OCI-M1 (cell line): ENCODE measurements around the gene GUCA2A.

Experiments
- DNase-seq: peaks from one replicate; lab custom pipeline; 2025; lab: John Stamatoyannopoulos, UW

The GUCA2A gene

DNA sequence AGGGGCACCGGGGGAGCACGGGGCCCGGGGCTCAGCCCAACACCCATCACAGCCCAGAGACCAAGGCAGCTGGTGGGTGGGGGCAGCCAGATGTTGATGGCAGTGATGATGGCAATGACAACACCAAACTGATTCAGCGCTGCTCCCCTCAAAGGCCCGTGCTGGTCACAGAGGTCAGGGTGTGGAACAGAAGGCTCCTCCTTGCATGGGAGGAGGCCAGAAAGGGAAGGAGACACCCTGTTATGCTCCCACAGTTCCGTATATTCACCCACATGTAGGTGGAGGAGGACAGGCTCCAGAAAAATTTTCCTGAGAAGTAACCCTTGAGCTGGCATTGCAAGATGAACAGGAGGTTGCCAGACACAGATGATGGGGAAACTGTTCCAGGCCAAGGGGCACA lies 10.9 kb downstream of the GUCA2A start:
- DNase-seq: no peak

DNA sequence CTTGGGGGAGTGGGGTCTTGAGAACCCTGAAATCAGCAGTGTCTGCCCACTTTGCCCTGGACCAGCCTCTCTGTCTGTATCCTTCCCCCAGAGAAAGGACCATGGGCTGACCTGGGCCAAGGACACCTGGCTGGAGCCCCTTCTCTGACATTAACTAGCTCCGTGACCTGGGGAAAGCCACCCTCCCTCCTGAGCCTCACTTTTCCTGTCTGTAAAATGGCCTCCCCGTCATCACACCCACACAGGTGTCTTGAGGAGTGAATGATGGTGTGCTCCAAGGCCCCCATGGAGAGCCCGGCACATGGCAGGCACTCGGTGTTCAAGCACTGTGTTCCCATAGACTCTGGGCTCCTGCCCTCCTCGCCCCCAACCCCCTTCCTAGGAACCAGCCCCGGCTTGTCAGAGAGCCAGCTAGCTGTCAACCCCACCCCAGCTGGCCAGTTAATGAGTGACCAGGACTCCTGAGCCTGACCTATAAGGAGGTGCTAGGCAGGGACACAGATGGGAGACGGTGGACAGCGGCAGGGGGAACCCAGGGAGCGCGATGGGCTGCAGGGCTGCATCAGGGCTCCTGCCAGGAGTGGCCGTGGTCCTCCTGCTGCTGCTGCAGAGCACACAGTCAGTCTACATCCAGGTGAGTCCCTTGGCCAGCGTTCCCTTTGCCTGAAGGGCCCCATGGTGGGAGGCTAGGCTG lies 11.5 kb downstream of the GUCA2A start, which contains the start of gene GUCA2B:
Gene GUCA2B (plus strand): TSS at position 504 of the 694 bp plus-strand sequence. CDS start 41 bp downstream, at position 545.
- DNase-seq: no peak

DNA sequence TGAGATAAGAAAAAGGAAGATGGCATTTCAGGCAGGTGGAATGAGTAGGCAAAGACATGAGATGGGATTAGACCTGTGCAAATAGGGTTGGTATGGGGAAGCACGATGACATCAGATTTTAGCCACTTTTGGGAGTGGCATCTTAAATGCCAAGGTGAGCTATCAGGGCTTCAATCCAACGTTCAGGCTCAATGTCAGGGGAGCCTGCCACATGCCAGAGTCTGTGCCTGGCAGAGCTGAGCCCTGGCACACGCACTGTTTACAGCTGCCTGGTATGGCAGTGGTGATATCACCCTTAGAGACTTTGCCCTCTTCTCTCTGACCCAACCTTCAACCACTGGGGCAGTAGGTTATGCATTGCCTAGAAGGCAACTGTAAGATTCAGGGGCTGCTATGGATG lies 12.4 kb downstream of the GUCA2A start:
- DNase-seq: no peak

DNA sequence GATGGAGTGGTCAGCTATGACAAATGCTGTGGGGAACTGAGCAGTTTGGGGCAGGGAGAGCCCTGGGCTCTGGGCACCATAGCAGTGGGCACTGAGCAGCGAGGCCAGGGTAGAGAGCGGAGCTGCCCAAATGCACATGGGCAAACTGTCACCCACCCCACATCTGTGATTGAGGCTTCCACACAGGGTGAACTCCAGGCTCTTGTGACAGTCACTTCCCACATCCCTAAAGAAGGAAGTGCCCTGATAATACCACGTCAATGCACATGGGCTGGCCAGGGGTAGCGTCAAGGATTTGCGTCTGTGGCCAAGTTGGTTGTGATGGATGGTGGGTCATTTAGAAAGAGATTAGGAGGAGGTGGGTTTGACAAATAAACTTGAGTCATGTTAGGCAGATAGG lies 13.9 kb downstream of the GUCA2A start:
- DNase-seq: no peak

DNA sequence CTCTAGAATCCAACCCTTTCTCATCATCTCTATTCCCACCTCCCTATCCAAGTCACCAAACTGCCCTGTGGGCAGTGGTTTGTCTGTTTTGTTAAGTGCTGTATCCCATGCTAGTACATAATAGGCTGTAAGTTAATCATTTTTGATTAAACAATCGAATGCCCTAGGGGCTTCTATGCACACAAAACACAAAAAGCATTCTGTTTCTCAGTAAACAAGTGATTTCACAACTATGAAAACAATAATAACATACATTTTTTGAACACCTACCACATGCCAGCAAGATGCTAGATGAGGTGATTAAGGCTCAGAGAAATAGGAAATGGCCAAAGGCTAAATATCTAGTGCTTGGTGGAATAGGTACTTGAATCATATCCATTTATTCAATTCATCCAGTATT lies 16.4 kb downstream of the GUCA2A start:
- no peak for DNase-seq

DNA sequence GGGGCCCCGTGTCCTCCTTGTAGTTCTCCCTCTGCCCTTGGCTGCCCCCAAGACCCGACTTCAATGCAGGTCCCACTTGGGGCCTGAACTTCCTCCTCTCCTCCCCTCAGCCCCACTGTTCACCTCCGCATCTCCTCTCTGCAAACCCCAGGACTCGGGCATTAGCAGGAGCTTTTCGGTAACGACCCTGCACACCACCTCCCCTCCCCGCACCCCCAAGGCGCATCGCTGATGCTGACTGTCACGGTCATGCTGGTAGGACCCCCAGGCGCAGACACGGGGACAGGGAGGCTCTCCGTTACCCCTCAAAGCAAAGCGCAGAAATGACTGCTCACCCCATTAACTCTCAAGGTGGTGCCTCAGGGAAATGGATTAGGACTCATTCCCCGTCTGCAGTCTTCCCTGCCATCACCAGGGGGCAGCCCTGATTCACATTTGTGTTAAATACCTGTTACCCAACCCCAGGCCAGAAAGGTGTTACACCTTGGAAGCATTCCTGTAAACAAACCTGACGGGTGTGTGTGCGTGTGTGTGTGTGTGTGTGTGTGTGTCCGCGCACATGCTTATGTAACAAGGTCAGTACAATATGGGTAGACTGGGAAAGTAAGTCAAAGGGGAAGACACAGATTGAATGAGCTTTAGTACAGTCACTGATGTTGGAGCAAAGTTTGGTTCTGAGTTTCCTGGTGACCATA lies 17.8 kb downstream of the GUCA2A start:
- peak; percentile 69 for DNase-seq

DNA sequence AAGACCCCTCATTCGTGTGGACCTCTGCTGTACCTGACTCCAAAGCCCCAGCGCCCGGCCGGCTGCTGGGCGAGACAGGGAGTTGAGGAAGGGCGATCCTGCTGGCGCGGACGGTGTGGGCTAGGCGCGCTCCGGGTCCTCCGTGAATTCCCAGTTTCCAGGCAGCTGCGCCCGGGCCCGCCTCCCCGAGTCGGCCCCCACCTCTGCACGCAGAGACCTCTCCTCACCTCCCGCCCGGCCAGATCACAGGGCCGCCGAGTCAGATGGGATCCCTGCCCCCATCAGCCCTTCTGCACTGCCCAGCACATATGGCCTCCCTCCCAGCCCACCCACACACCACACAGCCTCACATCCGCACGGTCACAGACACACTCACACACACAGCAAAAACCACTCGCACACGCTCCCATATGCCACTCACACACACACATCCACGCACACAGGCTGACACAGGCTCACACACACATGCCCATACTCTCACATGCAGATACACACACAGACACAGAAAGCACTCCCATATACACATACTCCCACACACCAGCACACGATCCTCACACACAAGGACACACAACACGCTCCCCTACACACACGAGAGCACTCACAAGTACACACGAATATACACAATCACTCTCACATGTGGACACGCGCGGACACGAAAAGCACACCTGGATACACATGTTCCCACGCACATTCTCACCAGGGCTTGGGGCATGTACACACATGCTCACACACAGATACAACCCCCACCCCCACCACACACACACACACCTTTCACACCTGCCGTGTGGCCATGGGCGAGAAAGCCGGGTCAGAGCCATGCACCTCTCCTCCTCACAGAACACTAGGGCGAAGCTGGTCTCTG lies 18.6 kb downstream of the GUCA2A start:
- no peak for DNase-seq

DNA sequence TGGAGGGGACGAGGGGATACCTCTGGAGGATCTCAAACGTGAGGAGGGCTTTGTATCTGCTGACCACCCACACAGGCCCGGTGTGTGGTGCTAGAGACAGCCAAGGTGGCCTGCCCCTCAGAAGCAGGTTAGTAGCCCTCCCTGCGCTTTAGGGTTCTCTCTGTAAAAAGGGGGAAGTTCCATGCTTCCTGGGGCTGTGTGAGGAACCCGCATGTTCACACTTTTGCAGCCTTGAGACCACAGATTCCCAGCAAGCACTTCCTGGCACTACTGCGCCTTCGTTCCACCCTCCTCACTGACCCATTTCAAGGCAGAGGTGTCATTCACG lies 19.2 kb downstream of the GUCA2A start:
- no peak for DNase-seq

DNA sequence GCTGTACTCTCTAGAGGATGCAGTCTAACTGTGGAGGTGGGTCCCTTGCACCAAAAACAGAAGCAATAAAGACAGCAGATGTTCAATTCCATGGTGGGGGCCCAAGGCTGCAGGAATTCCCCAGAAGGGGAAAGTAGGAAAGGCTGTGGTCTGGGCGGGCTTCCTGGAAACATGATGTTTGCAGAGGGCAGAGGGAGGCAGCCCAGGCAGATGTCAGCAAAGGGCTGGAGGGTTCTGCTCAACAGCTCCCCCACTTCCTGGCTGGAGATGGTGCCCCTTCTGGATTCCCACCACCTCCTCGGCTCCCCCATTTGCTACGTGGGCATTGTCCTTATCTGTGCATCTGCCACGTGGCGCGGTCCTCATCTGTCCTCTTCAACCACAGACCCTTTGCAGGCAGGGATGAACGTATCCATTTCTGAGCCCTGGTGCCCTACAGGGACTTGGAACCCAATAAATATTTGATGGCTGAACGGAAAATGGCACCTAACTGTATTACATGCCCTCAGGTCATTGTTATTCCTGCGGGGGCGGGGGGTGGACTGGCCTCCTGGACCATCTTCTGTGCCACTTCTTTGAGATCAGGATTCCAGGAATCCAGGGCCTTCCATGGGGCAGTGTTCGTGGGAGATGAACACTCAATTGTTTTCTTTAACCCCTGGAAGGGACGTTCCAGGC lies 19.7 kb downstream of the GUCA2A start:
- no peak for DNase-seq

DNA sequence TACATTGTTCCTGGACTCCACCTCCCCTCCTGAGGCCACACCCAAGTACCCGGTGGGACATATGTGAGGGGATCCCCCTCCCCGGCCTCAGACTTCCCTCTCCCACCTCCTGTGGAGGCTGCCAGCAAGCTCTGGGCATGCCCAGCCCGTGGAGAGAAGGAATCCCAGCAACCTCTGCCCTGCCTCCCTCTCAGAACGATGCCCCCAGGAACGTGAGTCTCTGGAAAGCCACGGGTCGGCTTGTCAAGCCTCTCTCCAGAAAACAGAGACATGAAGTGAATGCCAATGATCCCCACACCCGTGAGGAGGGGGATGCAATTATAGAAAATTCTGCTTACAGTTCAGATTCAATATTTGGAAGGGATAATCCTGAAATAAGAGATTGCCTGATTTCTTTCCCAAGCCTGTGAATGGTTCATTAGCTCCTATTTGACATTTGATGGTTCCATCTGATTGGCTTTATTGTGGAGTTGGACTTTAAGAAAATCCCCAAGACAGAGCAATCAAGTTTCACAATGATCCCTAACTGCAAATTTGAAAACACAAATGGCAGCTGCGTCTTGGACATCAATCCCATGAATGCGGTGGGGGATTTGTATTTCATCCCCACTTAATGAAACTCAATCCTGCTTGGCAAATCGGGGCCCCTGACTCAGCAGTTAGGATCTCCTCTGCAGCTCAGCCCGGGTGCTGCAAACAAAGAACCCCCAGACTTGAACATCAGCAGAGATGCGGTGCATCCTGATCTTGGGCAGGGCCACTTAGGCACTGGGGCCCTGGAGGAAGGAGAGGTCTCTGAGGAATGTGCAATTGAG lies 20.4 kb downstream of the GUCA2A start:
- DNase-seq: no peak

DNA sequence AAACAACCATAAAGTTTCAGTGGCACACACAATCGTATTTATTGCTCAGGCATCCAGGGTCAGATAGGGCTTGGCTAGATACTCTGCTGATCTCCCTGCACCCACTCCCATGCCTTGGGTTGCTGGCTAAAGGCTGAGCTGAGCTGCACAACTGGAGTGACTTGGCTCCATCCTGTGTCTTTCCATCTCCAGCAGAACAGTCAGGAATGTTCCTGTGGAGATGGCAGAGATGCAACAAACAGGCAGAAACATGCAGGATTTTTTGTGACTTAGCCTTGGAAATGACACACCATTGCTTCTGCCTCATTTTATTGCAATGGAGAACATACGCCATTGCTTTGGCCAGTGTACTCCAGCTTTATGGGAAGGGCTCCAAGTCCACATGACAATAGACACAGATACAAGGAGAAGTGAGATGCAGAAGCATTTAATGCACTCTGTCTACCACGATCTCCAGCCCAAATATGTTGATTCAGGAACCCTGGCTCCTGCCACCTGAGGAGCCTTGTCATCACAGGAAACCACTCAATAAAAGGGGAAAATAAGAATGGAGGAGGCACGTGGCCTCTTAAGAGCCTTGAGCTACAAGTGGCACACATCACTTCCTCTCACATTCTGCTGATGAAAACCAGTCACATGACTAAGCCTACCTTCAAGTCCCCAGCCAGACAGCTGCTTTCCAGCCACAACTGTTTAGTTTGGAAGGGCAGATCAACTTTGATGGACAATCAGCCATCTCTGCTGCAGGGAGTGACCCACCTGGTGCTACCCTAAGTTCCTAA lies 21.5 kb downstream of the GUCA2A start:
- peak; percentile 10 for DNase-seq

DNA sequence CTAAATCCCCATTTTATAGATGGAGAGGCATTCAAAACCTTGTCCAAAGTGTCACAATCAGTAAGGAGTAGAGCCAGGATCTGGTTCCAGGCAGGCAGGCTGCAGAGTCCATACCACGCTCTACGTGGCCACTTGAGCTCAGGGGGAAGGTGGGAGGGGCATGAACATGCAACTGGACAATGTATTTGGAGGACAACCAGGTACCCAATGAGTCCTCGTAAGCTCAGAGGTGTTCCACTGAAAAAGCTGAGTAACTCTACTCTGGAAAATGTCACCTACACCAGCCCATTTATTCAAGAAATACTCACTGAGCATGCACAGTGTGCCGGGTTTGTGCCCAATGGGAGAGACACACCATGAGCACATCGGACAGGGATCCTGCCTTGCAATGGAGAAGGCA lies 22.6 kb downstream of the GUCA2A start:
- DNase-seq: no peak

DNA sequence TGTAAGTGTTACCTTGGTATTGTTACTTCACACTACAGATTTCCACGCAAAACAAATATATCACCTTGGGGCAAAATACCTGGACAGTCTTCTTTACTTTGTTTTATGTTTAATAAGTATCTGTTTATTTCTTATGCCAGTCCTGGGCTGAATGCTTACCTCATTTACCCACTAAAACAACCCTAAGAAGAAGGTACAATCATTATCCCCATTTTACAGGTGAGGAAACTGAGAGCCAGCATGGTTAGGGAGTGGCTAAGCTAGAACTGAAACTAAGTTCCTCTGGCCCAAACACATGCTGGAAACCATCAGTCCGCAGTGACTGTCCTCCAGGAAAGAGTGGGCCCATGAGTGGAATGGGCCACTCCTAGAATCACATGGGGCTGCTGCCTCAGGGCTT lies 24.4 kb downstream of the GUCA2A start:
- DNase-seq: no peak

DNA sequence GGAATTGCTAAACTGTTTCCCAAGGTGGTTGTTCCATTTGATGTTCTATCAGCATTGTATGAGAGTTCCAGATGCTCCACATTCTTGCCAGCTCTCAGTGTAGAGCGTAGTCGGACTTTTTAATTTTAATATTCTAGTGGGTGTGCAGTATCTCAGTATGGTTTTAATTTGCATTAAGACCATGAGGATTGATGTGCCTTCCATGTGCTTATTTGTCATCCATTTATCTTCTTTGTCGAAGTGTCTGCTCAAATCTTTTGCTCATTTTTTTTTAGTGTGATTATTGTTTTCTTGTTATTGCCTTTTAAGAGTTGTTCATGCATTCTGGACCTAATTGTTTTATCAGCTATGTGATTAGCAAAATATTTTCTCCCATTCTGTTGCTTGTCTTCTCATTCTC lies 25.1 kb downstream of the GUCA2A start:
- DNase-seq: no peak

DNA sequence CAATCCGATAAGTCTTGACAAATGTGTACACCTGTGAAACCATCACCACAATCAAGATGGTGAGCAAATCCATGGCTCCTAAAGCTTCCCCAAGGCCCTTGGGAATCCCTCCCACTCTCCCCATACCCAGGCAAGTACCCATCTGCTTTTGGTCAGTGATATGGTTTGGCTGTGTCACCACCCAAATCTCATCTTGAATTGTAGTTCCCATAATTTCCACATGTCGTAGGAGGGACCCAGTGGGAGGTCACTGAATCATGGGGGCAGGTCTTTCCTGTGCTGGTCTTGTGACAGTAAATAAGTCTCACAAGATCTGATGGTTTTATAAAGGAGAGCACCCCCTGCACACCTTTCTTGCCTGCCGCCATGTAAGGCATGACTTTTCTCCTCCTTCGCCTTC lies 26.0 kb downstream of the GUCA2A start:
- DNase-seq: peak; percentile 3

DNA sequence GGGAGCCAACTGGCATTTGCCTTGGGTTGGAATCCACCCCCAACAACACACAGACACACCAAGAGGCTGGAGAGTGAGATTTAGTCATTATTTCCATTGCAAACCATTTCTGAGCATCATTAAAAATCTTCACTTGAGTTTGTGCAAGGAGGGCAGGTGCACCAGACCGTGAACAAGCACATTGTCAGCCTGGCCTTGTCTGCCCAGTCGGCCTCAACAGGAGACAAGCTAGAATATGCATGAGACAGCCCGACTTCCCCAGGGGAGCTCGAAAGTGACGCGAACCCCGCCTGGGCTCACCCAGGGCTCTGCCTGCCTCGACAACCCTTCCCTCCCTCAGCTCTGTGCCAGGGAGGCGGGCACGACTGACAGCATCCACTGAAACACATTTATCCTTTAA lies 26.8 kb downstream of the GUCA2A start:
- no peak for DNase-seq

DNA sequence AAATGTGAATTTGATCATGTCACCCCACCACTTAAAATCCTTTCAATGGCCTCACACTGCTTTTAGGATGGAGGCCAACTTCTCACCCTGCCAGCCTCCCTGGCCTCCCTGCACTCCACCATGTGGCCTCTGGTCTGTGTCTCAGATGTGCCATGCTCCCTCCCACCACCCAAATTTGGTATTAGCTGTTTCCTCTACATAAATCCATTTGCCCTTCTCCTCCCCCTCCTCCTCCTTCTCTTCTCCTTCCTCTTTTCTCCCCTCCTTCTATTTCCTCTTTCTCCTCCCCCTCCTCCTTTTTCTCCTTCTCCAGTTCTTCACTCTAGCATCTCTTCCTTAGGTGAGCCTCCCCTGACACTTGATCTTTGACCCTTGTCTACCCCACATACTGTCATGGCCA lies 28.1 kb downstream of the GUCA2A start:
- peak; percentile 50 for DNase-seq

DNA sequence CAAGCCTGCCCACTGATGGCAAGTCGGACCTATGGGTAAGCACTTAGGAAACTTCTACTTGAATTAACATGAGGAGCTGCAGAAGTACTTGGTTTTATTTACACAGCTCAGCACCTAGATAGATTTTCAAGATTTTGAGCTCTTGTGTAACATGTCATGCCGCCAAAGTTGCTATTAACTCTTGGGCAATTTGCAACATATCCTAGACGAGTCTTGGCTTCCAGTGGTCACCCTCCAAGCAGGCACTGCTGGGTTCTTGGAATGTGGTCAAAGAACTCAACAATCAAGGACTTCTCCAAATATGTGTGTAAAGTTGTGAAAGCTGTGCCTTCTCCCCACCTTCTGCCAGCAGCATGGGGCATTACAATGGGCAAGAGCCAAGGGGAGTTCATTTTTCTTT lies 29.1 kb downstream of the GUCA2A start:
- no peak for DNase-seq

DNA sequence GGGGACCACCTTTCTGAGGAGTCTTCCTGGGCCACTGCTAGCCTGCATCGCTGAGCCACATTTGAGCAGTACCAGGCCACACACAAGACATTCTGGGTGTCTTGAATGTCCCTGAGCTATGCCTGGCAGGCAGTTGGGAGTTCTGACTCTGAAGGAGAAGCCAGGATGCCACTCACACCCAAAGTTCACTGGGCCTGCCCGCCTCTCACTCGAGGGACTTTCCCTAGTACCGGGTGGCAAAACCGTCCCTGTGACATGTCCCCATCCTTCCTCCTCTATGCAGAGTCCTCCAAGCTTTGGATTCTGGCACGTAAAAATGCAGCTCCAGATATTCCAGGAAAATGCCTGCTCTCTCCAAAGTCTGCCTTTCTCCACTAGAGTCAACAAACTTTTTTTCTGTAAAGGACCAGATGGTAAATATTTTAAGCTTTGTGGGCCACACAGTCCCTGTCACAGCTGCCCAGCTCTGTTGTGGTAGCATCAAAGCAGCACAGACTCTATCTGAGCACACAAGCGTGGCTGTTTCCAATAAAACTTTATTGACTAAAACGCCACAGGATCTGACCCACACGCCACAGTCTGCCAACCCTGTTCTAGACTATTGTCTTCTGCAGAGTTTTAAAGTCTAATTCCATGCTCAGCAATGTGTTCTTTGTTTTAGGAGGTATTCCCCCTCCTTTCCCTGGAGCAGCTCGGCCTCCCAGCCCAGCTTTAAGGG lies 30.6 kb downstream of the GUCA2A start:
- DNase-seq: no peak

DNA sequence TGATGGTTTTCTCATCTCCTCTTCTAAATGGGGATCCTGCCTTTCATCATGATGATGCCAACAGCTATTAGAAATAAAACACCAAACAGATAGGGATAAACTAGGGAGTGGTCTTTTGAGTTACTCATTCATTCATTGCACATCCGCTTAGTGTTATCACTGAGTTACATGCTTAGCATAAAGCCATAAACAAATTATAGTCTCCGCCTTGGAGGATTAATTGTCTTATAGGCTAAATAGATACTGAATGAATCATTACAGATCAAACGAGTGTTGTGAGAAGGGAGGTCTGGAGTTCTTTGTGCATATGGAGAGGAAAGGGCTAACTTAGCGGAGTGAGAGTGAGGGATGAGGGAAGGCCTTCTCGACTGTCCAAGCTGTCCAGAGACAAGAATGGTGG lies 31.2 kb downstream of the GUCA2A start:
- no peak for DNase-seq
